ENCODE measurements around the gene PHYHD1. TPM values are rescaled to one million over a fixed set of nuclear protein-coding genes. Genes with fewer than 3 reads are reported as not detected.
A peak's percentile ranks its signal among the peaks of the same experiment; 100 is the strongest.

The PHYHD1 gene
- total RNA-seq, 2 experiments from 2014 or later: 0.61 to 1.5 TPM

DNA sequence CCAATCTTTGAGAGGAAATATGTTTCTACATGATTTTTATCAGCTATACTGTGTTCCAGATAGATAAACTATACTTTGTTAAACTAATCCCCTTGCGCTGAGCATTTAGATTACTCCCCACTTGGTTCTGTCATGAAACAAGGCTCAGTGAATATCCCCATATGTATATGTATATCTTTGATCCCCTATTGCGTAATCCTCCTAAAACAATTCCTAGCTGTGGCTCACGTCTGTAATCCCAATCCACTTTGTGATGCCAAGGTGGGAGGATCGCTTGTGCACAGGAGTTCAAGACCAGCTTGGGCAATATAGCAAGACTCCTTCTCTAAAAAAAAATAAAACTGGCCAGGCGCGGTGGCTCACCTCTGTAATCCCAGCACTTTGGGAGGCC, 2.7 kb downstream of the PHYHD1 start:
- H3K4me1 Mint-ChIP-seq (ENCODE audit: low read depth): peaks cover 10% of the 10 kb centered on the region
- POLR2A ChIA-PET: interaction anchor here (0.6 to 1.6 kb wide), 3 partner anchors 42 to 199 kb away, joined by 3 to 5 read pairs (median 4); partner anchors contain the start of genes KYAT1, LRRC8A and ZDHHC12
- no peaks in the 10 kb centered on the region for H3K9me3 Mint-ChIP-seq
- H3K4me3 Mint-ChIP-seq: no peak overlapping the region
- H3K27ac Mint-ChIP-seq: no peak overlapping the region
- DNase-seq (no peak), ATAC-seq (no peak)
- no peaks in the 10 kb centered on the region for H3K27me3 Mint-ChIP-seq
- intact Hi-C loops (cut with micrococcal nuclease): no loop called here
- H3K36me3 Mint-ChIP-seq (ENCODE audit: low read depth): no peaks in the 10 kb centered on the region
- no peak for TF ChIP-seq CTCF (IDR thresholded peaks at IDR 0.05)
- CTCF ChIA-PET: interaction anchor here (1.9 to 8.4 kb wide), 3 partner anchors 13 to 62 kb away, joined by 7 to 157 read pairs (median 87); partner anchors contain the start of genes KYAT1 and LRRC8A

DNA sequence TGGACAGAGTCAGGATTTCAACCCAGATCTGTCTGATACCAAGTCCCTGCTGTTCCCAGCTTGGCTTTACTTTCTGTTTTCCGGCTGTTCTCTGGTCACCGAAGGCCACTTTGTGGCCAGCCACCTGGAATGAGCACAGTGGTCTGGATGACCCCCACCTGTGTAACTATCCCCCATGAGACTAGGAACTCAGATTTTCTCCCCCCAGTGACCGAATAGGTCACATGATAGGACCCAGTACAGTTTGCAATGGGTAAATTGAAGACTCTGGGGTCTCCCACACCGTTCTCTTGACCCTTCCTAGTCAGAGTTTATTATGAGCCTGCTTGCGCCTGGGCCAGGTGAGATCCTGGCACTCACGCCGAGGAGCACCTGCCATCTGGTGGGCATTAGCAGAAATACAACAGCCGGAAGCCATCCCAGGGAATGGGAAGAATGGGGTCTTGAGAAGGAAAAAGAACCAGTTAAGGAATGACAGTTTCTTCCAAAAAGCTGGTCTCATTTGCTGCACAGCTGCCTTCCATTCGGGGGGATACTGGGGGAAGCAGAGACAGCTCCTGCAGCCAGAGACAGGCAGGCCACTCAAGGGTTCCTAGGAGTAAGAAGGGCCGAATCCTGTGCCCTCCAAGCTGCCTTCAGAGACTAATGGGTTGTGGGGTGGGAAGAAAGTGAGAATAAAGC, 7.1 kb downstream of the PHYHD1 start:
- Mint-ChIP-seq H3K27ac (no peak overlapping the region), H3K4me3 (no peak overlapping the region), H3K36me3 (ENCODE audit: low read depth) (no peaks in the 10 kb centered on the region), H3K4me1 (ENCODE audit: low read depth) (peaks cover 2% of the 10 kb centered on the region), H3K27me3 (no peaks in the 10 kb centered on the region), H3K9me3 (no peaks in the 10 kb centered on the region)
- peak; percentile 95 for TF ChIP-seq CTCF (IDR thresholded peaks at IDR 0.05)
- ATAC-seq (peak; percentile 92), DNase-seq (peak; percentile 61)
- ChIA-PET POLR2A (interaction anchor here (0.7 to 1.3 kb wide), 3 partner anchors 9 to 78 kb away, joined by 3 to 5 read pairs (median 3); no protein-coding TSS in a partner anchor), CTCF (interaction anchor here (0.7 to 8.4 kb wide), 42 partner anchors 9 to 508 kb away, joined by 3 to 157 read pairs (median 4); partner anchors contain the start of genes CERCAM, ENDOG, KYAT1 and LRRC8A)
- intact Hi-C loops (cut with micrococcal nuclease): loop anchor here (1.0 to 5.0 kb wide), 2 partner anchors 46 to 65 kb away; partner anchors contain the start of genes KYAT1 and LRRC8A

- no peak overlapping the region for H3K27ac Mint-ChIP-seq
- POLR2A ChIA-PET: interaction anchor here (0.7 to 1.3 kb wide), 4 partner anchors 8 to 77 kb away, joined by 3 to 5 read pairs (median 4); no protein-coding TSS in a partner anchor
- no peaks in the 10 kb centered on the region for H3K9me3 Mint-ChIP-seq
- H3K4me3 Mint-ChIP-seq: no peak overlapping the region
- peaks cover 2% of the 10 kb centered on the region for H3K4me1 Mint-ChIP-seq (ENCODE audit: low read depth)
- no peaks in the 10 kb centered on the region for H3K36me3 Mint-ChIP-seq (ENCODE audit: low read depth)
- TF ChIP-seq CTCF (IDR thresholded peaks at IDR 0.05): no peak
- DNase-seq (no peak), ATAC-seq (no peak)
- CTCF ChIA-PET: interaction anchor here (0.7 to 8.4 kb wide), 38 partner anchors 8 to 508 kb away, joined by 3 to 157 read pairs (median 6); partner anchors contain the start of genes CERCAM, ENDOG, KYAT1 and LRRC8A
- intact Hi-C loops (cut with micrococcal nuclease): loop anchor here (1.0 to 5.0 kb wide), 2 partner anchors 46 to 65 kb away; partner anchors contain the start of genes KYAT1 and LRRC8A
- H3K27me3 Mint-ChIP-seq: no peaks in the 10 kb centered on the region
Measured at GRCh38 chr9:128928624-128929023, 7.8 kb downstream of the PHYHD1 start.

GRCh38 chr9:128929560-128929959, 8.8 kb downstream of the PHYHD1 start:
- intact Hi-C loops (cut with micrococcal nuclease): loop anchor here (5.0 kb wide), 1 partner anchor 47 kb away; the partner anchor contains the start of genes KYAT1 and LRRC8A
- Mint-ChIP-seq H3K27ac (no peak overlapping the region), H3K9me3 (no peaks in the 10 kb centered on the region), H3K27me3 (no peaks in the 10 kb centered on the region), H3K36me3 (ENCODE audit: low read depth) (no peaks in the 10 kb centered on the region), H3K4me1 (ENCODE audit: low read depth) (peaks cover 2% of the 10 kb centered on the region), H3K4me3 (no peak overlapping the region)
- TF ChIP-seq CTCF (IDR thresholded peaks at IDR 0.05): no peak
- no peak for DNase-seq
- POLR2A ChIA-PET: interaction anchor here (1.0 to 1.2 kb wide), 2 partner anchors 28 to 47 kb away, joined by 3 to 4 read pairs; no protein-coding TSS in a partner anchor
- CTCF ChIA-PET: interaction anchor here (1.0 to 8.4 kb wide), 11 partner anchors 11 to 281 kb away, joined by 3 to 157 read pairs (median 13); partner anchors contain the start of genes ENDOG, KYAT1, LRRC8A and SPOUT1
- no peak for ATAC-seq

Measured in activated CD8-positive, alpha-beta T cell treated with anti-CD3 and anti-CD28 coated beads for 36 hours (primary cell).